Cardiac muscle cell (in vitro differentiated cells and primary cell): ENCODE measurements around the gene TSPEAR. TPM values are rescaled to one million over a fixed set of nuclear protein-coding genes. Genes with fewer than 3 reads are reported as not detected.
"Not testable (repeated sequence)": the region's sequence is repeated elsewhere in the genome, so short reads cannot be mapped to it uniquely, and the experiment has no call there.

Experiments
- DNase-seq, 2 donors: peaks; one replicate each; pipeline versions ENCODE4 v3.0.0 to v3.0.0-alpha.2; 2010 to 2017; ENCODE audit warnings: low read depth in 1 of 2, low spot score in 1 of 2
- H3K27ac ChIP-seq: fragments of 200-600 bp; sonication (generic); 2 replicates; pipeline ENCODE4 v1.5.1; 2016
- H3K27me3 ChIP-seq: fragments of 200-600 bp; sonication (generic); 2 replicates; pipeline ENCODE4 v1.6.0; 2016; ENCODE audit warnings: control low read depth
- H3K36me3 ChIP-seq: fragments of 200-600 bp; sonication (generic); 2 replicates; pipeline ENCODE4 v1.5.1; 2016; ENCODE audit warnings: control low read depth
- H3K4me1 ChIP-seq: fragments of 200-600 bp; sonication (generic); 2 replicates; pipeline ENCODE4 v1.8.1; 2017; ENCODE audit warnings: low read depth, mild to moderate bottlenecking, mixed run types
- H3K4me3 ChIP-seq: fragments of 200-600 bp; sonication (generic); 2 replicates; pipeline ENCODE4 v1.5.1; 2016; ENCODE audit warnings: mild to moderate bottlenecking
- H3K9me3 ChIP-seq: fragments of 200-600 bp; sonication (generic); 2 replicates; pipeline ENCODE4 v1.5.1; 2017; ENCODE audit warnings: low read depth, mild to moderate bottlenecking, control low read depth
- polyA plus RNA-seq: library from polyadenylated mRNA; unstranded; fragments of >200 nt; fragmentation: Nextera tagmentation; extraction: Ambion mirVana; gene quantifications from 2 replicates; pipeline ENCODE4 v1.2.1, GENCODE V29; 2016
- total RNA-seq: library from RNA; depleted of rRNA; stranded (reverse); fragments of >200 nt; gene quantifications from 2 replicates; pipeline ENCODE4 v1.2.3, GENCODE V29; 2016
- TF ChIP-seq, protein P1 (sequence below): IDR thresholded peaks from 2 replicates; pipeline ENCODE4 v1.5.1; 2012; ENCODE audit warnings: low read depth, mild to moderate bottlenecking, low read length

The TSPEAR gene
- total and polyA plus RNA-seq, 2 experiments from 2014 or later = 2.8 to 3.4 TPM

DNA sequence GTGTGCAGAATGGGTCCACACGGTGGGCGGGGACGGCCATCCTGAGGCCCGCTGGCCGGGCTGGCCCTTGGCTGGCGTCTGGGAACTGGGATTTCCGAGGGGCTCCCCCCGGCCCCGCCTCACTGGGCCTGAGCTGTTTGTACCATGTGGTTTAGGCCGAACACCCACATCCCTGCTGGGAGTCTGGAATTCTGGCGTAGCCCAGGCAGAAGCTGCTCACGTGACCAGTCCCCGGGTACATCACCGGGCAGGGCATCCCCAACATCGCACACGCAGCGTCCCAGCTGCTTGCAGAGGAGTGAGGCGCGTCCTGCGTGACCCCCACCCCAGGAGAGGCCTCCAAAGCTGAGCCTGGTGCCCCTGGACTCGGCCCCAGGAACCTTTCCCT, 108.9 kb downstream of the TSPEAR start:
- TF ChIP-seq, protein P1, sequence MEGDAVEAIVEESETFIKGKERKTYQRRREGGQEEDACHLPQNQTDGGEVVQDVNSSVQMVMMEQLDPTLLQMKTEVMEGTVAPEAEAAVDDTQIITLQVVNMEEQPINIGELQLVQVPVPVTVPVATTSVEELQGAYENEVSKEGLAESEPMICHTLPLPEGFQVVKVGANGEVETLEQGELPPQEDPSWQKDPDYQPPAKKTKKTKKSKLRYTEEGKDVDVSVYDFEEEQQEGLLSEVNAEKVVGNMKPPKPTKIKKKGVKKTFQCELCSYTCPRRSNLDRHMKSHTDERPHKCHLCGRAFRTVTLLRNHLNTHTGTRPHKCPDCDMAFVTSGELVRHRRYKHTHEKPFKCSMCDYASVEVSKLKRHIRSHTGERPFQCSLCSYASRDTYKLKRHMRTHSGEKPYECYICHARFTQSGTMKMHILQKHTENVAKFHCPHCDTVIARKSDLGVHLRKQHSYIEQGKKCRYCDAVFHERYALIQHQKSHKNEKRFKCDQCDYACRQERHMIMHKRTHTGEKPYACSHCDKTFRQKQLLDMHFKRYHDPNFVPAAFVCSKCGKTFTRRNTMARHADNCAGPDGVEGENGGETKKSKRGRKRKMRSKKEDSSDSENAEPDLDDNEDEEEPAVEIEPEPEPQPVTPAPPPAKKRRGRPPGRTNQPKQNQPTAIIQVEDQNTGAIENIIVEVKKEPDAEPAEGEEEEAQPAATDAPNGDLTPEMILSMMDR = no peak
- Histone ChIP-seq H3K27ac (no peak overlapping the region), H3K4me1 (no peaks in the 10 kb centered on the region), H3K9me3 (no peaks in the 10 kb centered on the region), H3K36me3 (no peaks in the 10 kb centered on the region), H3K4me3 (no peak overlapping the region), H3K27me3 (no peaks in the 10 kb centered on the region)
- DNase-seq = no peak

DNA sequence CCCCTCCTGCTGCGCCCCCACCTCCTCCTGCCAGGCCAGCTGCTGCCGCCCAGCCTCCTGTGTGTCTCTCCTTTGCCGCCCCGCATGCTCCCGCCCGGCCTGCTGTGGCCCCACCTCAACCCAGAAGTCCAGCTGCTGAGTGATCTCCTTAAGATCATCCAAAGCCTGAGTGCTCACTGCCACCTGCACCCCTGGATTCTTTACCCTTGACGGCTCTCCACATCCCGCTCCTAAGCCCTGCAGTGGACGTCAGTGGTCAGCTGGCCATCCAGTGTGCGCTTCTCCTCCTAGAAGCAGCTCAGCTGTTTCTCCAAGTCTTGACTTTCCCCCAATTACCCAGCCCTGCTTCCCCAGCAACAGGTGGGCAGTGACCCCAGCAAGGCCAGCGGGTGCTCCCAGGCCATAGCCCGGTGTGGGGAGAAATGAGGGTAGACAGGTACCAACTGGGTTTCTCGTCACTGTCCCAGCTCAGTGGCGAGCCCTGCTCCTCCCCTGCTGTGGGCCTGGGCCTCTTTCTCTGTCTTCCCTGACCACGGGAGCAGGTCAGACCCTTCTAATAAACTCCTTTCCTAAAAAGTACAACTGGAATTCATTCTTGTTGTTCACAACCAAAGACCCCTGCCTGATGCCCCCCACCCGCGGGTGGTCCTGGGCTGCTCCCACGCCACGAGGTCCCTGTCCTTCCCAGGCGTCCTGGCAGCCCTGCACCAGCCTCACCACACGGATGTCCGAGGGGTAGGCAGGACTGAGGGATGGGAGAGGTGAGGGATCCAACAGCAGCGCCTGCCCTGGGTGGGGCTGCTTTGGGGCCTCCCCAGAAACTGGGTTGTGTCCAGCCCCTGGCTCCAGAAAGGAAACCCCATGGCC, 109.5 kb downstream of the TSPEAR start:
- Histone ChIP-seq H3K36me3 (no peaks in the 10 kb centered on the region), H3K9me3 (no peaks in the 10 kb centered on the region), H3K4me1 (no peaks in the 10 kb centered on the region), H3K27ac (no peak overlapping the region), H3K27me3 (no peaks in the 10 kb centered on the region), H3K4me3 (no peak overlapping the region)
- no peak for DNase-seq
- TF ChIP-seq, protein P1 = no peak

DNA sequence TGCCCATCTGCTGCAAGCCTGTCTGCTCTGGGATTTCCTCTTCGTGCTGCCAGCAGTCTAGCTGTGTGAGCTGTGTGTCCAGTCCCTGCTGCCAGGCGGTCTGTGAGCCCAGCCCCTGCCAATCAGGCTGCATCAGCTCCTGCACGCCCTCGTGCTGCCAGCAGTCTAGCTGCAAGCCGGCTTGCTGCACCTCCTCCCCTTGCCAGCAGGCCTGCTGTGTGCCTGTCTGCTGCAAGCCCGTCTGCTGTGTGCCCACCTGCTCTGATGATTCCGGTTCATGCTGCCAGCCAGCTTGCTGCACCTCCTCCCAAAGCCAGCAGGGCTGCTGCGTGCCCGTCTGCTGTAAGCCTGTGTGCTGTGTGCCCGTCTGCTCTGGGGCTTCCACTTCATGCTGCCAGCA, 110.3 kb downstream of the TSPEAR start:
- H3K9me3 ChIP-seq, DNase-seq, H3K27ac ChIP-seq, H3K27me3 ChIP-seq, H3K4me1 ChIP-seq, H3K36me3 ChIP-seq, H3K4me3 ChIP-seq: not testable (repeated sequence)

DNA sequence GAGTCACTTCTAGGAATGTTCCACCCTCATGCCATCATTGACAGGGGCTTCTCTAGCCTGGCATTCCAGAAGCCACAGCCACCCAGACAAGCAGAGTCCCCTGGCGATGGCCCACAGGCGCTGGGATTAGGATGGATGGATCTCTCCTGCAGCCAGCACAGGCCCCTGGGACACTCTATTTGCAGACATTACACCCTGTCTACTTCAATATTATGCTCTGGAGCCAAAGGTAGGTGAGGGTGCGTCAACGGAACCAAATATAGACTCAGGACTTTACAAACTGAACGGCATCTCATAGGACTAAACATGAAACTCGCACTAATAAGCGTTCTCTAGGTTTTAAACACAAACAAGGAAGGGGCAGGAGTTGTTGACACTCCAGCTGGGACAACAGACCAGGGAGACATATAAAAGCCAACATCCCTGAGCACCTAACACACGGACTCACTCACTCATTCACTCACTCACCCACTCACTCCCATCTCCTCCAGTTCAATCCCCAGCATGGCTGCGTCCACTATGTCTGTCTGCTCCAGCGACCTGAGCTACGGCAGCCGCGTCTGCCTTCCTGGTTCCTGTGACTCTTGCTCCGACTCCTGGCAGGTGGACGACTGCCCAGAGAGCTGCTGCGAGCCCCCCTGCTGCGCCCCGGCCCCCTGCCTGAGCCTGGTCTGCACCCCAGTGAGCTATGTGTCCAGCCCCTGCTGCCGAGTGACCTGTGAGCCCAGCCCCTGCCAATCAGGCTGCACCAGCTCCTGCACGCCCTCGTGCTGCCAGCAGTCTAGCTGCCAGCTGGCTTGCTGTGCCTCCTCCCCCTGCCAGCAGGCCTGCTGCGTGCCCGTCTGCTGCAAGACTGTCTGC, 111.0 kb downstream of the TSPEAR start, which contains the start of gene KRTAP10-7:
KRTAP10-7 (plus strand) TSS at position 480 of the 861 bp plus-strand sequence; CDS start at position 505, 25 bp downstream.
- not testable (repeated sequence) for H3K27ac ChIP-seq, H3K36me3 ChIP-seq, H3K4me3 ChIP-seq, DNase-seq, H3K4me1 ChIP-seq, H3K27me3 ChIP-seq, H3K9me3 ChIP-seq

DNA sequence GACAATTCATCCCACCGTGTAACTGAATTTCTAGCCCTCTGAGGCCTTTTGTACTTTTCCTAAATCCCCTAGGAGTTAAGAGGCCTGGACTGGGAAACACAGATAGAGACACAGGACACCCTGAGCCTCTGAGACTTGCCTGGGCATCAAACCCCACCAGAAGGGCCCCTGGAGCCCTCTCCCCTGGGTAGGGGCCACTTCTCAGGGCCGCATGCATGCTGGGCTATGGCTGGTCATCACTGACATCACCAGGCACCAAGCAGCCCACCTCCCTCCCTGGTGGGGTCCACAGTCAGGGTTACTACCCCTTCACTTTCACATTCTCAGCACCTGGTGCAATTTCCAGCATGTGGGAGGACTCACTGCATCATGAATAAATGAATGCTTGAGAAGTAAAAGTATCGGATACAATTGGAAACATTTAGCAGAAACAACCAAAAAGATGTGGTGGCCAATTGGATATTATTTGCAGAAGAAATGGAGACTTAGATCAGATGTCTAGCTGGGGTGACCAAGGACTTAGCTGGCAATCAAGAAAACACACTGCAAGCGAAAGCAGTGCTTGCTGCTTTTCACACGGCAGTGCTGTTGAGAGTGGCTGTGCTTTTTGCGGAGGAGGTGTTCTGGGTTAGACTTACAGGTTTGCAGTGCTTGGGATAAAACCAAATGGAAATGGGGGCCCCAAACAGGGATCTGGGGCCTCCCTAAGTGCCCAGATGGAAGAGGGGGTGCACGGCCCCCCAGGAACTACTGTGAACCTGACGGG, 111.9 kb downstream of the TSPEAR start:
- Histone ChIP-seq H3K9me3 (no peaks in the 10 kb centered on the region), H3K4me1 (peaks cover 1% of the 10 kb centered on the region), H3K4me3 (no peak overlapping the region), H3K36me3 (no peaks in the 10 kb centered on the region), H3K27me3 (no peaks in the 10 kb centered on the region), H3K27ac (no peak overlapping the region)
- TF ChIP-seq, protein P1 = no peak
- DNase-seq = no peak

DNA sequence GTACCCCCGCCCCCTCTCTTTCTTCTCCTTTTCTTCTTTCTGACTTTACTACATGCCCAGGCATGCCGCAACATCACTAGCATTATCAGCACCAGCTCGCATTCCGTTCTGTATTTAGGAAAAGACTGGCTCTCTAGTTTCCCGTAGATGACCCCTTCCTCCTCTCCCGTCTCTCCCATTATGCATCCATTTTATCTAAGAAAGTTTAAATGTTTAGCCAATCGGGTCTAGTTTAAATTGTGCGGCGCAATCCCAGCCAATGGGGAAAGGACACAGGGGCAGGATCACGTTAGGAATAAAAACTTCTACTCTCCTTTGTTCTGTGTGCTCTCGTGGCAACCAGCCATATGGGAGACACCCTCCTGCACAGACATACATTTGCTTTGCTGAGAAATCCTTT, 113.3 kb downstream of the TSPEAR start:
- Histone ChIP-seq H3K36me3 (no peaks in the 10 kb centered on the region), H3K27me3 (no peaks in the 10 kb centered on the region), H3K4me1 (peaks cover 15% of the 10 kb centered on the region), H3K27ac (no peak overlapping the region), H3K9me3 (no peaks in the 10 kb centered on the region), H3K4me3 (no peak overlapping the region)
- TF ChIP-seq, protein P1 = no peak
- DNase-seq = no peak
